Ovary (tissue), 9 donors: ENCODE data around the gene BRI3. TPM values are rescaled to one million over a fixed set of nuclear protein-coding genes. Genes with fewer than 3 reads are reported as not detected.

Experiments
- DNase-seq, 5 donors: peaks; one replicate each; pipeline ENCODE4 v3.0.0-alpha.2; 2019 to 2020
- H3K27ac ChIP-seq, 2 donors: fragments of 200-600 bp; one replicate each; pipeline versions ENCODE4 v1.5.1 to v1.8.0; 2019 to 2022
- H3K27me3 ChIP-seq: fragments of 200-600 bp; one replicate; pipeline ENCODE4 v1.8.0; 2022
- H3K36me3 ChIP-seq: fragments of 200-600 bp; sonication (generic); one replicate; pipeline ENCODE4 v1.5.1; 2019
- H3K4me1 ChIP-seq: one replicate; pipeline ENCODE4 v1.8.1; 2013; ENCODE audit warnings: mild to moderate bottlenecking, moderate library complexity; ENCODE audit not compliant: insufficient read depth
- H3K4me3 ChIP-seq: fragments of 200-600 bp; sonication (generic); one replicate; pipeline ENCODE4 v1.5.1; 2017
- H3K9me3 ChIP-seq, 2 donors: fragments of 200-600 bp in 1 of 2; sonication (generic) in 1 of 2; one replicate each; pipeline versions ENCODE4 v1.5.1 to v1.8.1; 2013 to 2019; ENCODE audit warnings: mild to moderate bottlenecking in 1 of 2, moderate library complexity in 1 of 2
- EP300 ChIP-seq: sonication (generic); formaldehyde crosslinking; IDR thresholded peaks from one replicate; pipeline ENCODE4 v1.6.1; 2017; ENCODE audit warnings: antibody characterized with exemption
- POLR2A ChIP-seq: fragments of 450-650 bp; IDR thresholded peaks from one replicate; pipeline ENCODE4 v1.6.1; 2017; ENCODE audit warnings: antibody characterized with exemption, mild to moderate bottlenecking, moderate library complexity
- WGBS, 3 donors: extraction: QIAGEN DNeasy Blood & Tissue Kit in 1 of 3; methylation state at CpG; one replicate each; pipeline versions ENCODE4 v1.1.5 to v1.1.7; 2013 to 2017; 5-methylcytosine and 5-hydroxymethylcytosine counted together
- intact Hi-C, 4 donors: fragments of 100-400 bp; cut with DNase I; formaldehyde crosslinking; loops; one replicate each; pipeline versions ENCODE4 v1.11.0 to v1.15.1; 2022 to 2023
- polyA plus RNA-seq, 2 donors: library from polyadenylated mRNA; stranded (reverse); fragments of 200-250 nt in 1 of 2; fragments of 350-450 nt in 1 of 2; fragmentation: Illumina TruSeq in 1 of 2; extraction: RNeasy Lipid Tissue Mini Kit (QIAGEN cat#74804) in 1 of 2; gene quantifications; one replicate each; pipeline ENCODE4 v1.2.3, GENCODE V29; 2013 to 2014
- total RNA-seq, 7 donors: library from RNA; depleted of rRNA in 2 of 7; stranded (reverse); fragments of >200 nt in 2 of 7; fragmentation: NEBNext Ultra II Directional in 3 of 7; extraction: Animal tissue kit (Norgen Biotek cat#: 25700) in 3 of 7; gene quantifications; one replicate each; pipeline versions ENCODE4 v1.1.0 to v1.2.4, GENCODE V29; 2016 to 2023
- TF ChIP-seq, protein P1 (sequence below), 3 donors: fragments of 450-650 bp in 2 of 3; fragments of 200-600 bp in 1 of 3; IDR thresholded peaks; one replicate each; pipeline versions ENCODE4 v1.5.1 to v1.8.0; 2016 to 2022; ENCODE audit warnings: antibody characterized with exemption in 3 of 3, mild to moderate bottlenecking in 1 of 3
- donor health status: DM: no; HTN: no; CAD: no; lungs with moderate emphysema.
- donor health status: DM: no; HTN: no; CAD: no.
- donor health status: Bipolar disorder and iron deficiency.
- donor health status: DM: yes; HTN: yes; CAD: no.
- donor health status: DM: no; HTN: no; CAD: no.
- donor health status: DM: yes; HTN: yes; CAD: no.

Gene BRI3
- total and polyA plus RNA-seq, 9 donors: 19.9 to 161 (median 133) TPM

DNA sequence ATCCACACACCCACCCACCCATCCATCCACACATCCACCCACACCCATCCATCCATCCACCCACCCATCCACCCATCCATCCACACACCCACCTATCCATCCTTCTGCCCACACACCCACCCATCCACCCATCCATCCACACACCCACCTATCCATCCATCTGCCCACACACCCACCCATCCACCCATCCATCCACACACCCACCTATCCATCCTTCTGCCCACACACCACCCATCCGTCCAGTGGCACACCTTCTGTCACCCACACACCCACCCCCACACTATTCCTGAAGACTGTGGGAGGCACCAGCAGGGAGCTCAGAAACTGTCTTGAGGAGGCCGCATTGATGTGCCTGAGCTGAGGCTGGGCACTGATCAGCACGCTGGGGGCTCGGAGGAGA, 38.6 kb upstream of the BRI3 start:
- intact Hi-C loops: no loop called here
- no peak for DNase-seq
- Histone ChIP-seq H3K27me3 (no peaks in the 10 kb centered on the region), H3K4me3 (no peak overlapping the region), H3K27ac (no peak overlapping the region), H3K9me3 (no peaks in the 10 kb centered on the region), H3K4me1 (no peaks in the 10 kb centered on the region), H3K36me3 (no peaks in the 10 kb centered on the region)
- no peak for TF ChIP-seq EP300
- TF ChIP-seq, protein P1, sequence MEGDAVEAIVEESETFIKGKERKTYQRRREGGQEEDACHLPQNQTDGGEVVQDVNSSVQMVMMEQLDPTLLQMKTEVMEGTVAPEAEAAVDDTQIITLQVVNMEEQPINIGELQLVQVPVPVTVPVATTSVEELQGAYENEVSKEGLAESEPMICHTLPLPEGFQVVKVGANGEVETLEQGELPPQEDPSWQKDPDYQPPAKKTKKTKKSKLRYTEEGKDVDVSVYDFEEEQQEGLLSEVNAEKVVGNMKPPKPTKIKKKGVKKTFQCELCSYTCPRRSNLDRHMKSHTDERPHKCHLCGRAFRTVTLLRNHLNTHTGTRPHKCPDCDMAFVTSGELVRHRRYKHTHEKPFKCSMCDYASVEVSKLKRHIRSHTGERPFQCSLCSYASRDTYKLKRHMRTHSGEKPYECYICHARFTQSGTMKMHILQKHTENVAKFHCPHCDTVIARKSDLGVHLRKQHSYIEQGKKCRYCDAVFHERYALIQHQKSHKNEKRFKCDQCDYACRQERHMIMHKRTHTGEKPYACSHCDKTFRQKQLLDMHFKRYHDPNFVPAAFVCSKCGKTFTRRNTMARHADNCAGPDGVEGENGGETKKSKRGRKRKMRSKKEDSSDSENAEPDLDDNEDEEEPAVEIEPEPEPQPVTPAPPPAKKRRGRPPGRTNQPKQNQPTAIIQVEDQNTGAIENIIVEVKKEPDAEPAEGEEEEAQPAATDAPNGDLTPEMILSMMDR (IDR thresholded peaks at IDR 0.05): no peak
- TF ChIP-seq POLR2A: no peak
- 89 to 93% (median 91%) methylated on average over 4 of the region's 4 CpGs for WGBS, 3 donors

DNA sequence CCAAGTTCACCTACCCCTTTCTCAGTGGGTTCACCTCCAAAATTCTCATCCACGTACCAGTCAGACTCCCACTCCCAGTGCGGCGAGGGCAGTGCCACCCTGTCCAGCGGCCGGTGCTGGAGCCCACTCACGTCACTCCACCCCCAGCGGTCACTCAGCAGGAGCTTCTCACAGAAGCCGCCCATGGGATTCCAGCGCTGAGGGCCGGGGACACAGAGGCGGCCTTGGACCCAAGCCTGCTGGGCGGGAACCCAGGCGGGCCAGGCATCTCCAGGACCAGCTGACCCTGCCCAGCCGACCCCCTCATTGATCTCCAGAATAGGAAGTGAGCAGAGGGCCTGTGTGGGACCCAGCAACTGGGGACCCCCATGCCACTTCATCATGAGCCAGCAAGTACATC, 36.6 kb upstream of the BRI3 start:
- WGBS, 3 donors: 94 to 96% (median 95%) methylated on average over 14 of the region's 14 CpGs
- no peak for TF ChIP-seq EP300
- TF ChIP-seq, protein P1 (IDR thresholded peaks at IDR 0.05): no peak
- TF ChIP-seq POLR2A: no peak
- intact Hi-C loops: no loop called here
- Histone ChIP-seq H3K27ac (no peak overlapping the region), H3K9me3 (no peaks in the 10 kb centered on the region), H3K27me3 (no peaks in the 10 kb centered on the region), H3K4me1 (no peaks in the 10 kb centered on the region), H3K36me3 (no peaks in the 10 kb centered on the region), H3K4me3 (no peak overlapping the region)
- no peak for DNase-seq

DNA sequence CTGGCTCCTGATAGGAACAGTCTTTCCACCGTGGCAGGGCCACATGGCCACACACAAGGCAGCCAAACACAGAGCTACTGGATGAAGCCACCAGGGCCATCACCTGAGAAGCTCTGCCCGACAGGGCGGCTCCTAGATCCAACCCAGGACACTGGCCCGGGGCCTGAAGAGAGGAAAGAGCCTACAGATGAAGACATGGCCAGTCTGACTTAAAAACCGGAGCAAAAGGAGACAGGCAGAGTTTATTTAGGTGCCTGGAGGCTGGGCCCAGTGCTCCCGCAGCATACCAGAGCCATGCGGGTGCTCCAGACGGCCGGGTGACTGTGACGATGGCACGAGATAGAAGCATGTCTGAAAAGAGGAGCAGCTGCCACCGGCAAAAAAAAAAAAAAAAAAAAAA, 33.3 kb upstream of the BRI3 start:
- TF ChIP-seq EP300 (no peak), POLR2A (no peak)
- TF ChIP-seq, protein P1 (IDR thresholded peaks at IDR 0.05): no peak
- Histone ChIP-seq H3K4me1 (peaks cover 10% of the 10 kb centered on the region), H3K27me3 (no peaks in the 10 kb centered on the region), H3K27ac (no peak overlapping the region), H3K4me3 (no peak overlapping the region), H3K36me3 (no peaks in the 10 kb centered on the region), H3K9me3 (no peaks in the 10 kb centered on the region)
- 93 to 95% (median 94%) methylated on average over 12 of the region's 12 CpGs for WGBS, 3 donors
- intact Hi-C loops: no loop called here
- no peak for DNase-seq

DNA sequence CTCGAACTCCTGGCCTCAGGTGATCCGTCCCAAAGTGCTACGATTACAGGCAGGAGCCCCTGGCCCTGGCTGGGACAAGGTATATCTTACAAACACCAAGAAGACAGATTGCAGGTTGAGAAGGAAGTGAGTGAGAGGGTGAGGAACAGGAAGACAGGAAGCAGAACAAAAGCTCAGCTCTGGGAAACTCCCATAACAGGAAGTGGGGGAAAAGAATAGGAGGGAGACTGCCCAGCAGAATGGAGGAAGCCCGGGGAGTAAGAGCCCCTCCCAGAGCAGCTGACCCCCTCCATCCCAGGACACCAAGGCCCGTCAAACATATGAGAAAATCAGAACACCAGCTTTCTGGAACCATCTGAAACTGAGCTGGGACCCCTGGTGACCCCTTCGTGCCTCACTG, 32.4 kb upstream of the BRI3 start:
- H3K36me3 ChIP-seq: no peaks in the 10 kb centered on the region
- DNase-seq: no peak
- peaks cover 10% of the 10 kb centered on the region for H3K4me1 ChIP-seq
- no peak overlapping the region for H3K4me3 ChIP-seq
- H3K9me3 ChIP-seq: no peaks in the 10 kb centered on the region
- H3K27me3 ChIP-seq: no peaks in the 10 kb centered on the region
- WGBS, 3 donors: 70 to 83% (median 78%) methylated on average over 6 of the region's 6 CpGs
- TF ChIP-seq POLR2A (no peak), EP300 (no peak)
- TF ChIP-seq, protein P1 (IDR thresholded peaks at IDR 0.05): no peak
- intact Hi-C loops: no loop called here
- no peak overlapping the region for H3K27ac ChIP-seq

DNA sequence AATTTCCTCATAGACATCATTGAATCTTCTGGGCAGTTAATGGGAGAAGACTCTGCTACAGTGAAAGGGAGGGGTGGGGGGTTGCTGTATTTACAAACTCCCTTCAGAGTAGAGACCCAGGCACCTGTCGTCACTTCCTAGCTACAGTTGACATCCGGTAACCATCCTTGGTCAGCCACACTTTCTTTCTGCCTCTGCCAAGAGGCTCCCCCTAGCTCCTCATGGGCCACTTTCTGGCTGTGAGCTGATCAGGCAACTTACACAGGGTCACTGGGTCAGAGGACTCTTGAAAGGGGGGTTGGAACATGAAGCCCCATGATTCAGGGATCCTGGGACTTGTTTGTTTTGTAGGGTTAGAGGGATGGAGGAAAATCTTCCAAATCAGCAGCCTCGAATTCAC, 30.7 kb upstream of the BRI3 start:
- H3K9me3 ChIP-seq: no peaks in the 10 kb centered on the region
- DNase-seq: no peak
- H3K27ac ChIP-seq: no peak overlapping the region
- H3K27me3 ChIP-seq: no peaks in the 10 kb centered on the region
- intact Hi-C loops: no loop called here
- H3K36me3 ChIP-seq: no peaks in the 10 kb centered on the region
- no peak overlapping the region for H3K4me3 ChIP-seq
- H3K4me1 ChIP-seq: peaks cover 10% of the 10 kb centered on the region
- TF ChIP-seq POLR2A (no peak), EP300 (no peak)
- TF ChIP-seq, protein P1 (IDR thresholded peaks at IDR 0.05): no peak
- 76 to 84% (median 84%) methylated on average over 3 of the region's 3 CpGs for WGBS, 3 donors
